ENCODE data around the gene TUBA3E.
"Not testable (repeated sequence)": the region's sequence is repeated elsewhere in the genome, so short reads cannot be mapped to it uniquely, and the experiment has no call there.

DNA sequence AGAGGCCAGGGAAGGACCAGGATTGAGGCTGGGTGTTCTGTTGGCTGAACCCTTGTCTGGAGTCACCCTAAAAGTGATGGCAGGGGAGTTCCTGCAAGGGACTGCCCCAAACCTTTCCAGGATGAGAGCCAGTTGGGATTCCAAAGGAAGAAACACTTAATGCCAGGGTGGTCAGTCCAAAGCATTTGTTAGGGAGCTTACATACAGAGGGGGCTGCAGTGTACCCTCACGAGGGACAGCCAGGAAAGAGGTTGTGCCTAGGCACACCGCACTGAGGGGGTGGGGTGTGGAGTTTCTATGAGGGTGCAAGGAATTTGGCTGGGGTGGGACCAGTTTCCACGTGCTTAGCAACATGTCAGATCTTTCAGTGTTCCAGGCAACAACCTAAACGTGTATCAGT, 9.3 kb downstream of the TUBA3E start:
- TF ChIP-seq, protein P1, sequence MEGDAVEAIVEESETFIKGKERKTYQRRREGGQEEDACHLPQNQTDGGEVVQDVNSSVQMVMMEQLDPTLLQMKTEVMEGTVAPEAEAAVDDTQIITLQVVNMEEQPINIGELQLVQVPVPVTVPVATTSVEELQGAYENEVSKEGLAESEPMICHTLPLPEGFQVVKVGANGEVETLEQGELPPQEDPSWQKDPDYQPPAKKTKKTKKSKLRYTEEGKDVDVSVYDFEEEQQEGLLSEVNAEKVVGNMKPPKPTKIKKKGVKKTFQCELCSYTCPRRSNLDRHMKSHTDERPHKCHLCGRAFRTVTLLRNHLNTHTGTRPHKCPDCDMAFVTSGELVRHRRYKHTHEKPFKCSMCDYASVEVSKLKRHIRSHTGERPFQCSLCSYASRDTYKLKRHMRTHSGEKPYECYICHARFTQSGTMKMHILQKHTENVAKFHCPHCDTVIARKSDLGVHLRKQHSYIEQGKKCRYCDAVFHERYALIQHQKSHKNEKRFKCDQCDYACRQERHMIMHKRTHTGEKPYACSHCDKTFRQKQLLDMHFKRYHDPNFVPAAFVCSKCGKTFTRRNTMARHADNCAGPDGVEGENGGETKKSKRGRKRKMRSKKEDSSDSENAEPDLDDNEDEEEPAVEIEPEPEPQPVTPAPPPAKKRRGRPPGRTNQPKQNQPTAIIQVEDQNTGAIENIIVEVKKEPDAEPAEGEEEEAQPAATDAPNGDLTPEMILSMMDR (conservative IDR thresholded peaks at IDR 0.05) = not testable (repeated sequence)
- not testable (repeated sequence) for TF ChIP-seq ZFX (IDR thresholded peaks at IDR 0.05)
